Measurements from ENCODE around the gene CFAP251.

The CFAP251 gene

DNA sequence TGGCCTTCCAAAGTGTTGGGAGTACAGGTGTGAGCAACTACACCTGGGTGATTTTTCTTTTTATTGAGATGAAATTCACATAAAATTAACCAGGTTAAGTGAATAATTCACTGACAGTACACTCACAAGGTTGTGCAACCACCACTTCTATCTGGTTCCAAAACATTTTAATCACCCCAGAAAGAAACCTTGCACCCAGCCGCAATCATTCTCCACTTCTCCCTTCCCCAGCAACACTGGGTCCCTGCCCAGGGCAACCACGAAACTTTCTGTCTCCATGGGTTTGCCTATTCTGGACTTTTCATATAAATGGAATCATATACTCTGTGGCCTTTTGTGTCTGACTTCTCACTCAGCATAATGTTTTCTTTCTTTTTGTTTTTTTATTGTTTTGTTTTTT lies 133.9 kb downstream of the CFAP251 start:
- no peak for DNase-seq (ENCODE audit: low read depth in 2 of 2)

Measured in activated CD8-positive, alpha-beta memory T cell treated with anti-CD3 and anti-CD28 coated beads for 4 hours (primary cell).